ENCODE data around the gene CCDC107.
"Not testable (repeated sequence)": the region's sequence is repeated elsewhere in the genome, so short reads cannot be mapped to it uniquely, and the experiment has no call there.

DNA sequence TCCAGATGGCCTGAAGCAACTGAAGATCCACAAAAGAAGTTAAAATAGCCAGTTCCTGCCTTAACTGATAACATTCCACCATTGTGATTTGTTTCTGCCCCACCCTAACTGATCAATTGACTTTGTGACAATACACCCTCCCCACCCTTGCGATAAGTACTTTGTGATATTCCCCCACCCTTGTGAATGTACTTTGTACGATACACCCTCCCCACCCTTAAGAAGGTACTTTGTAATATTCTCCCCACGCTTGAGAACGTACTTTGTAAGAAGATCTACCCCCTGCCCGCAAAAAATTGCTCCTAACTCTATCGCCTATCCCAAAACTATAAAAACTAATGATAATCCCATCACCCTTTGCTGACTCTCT is 21.2 kb upstream of the CCDC107 start:
- TF ChIP-seq TP53 (CRISPR knock-in tag; conservative IDR thresholded peaks at IDR 0.05); MAF1 (CRISPR knock-in tag; IDR thresholded peaks at IDR 0.05; ENCODE audit: borderline replicate concordance); RXRA (CRISPR knock-in tag; IDR thresholded peaks at IDR 0.05); RAD21 (CRISPR knock-in tag; IDR thresholded peaks at IDR 0.05); EZH2 (conservative IDR thresholded peaks at IDR 0.05; ENCODE audit: low read depth, low read length); ZFP36 (IDR thresholded peaks at IDR 0.05; ENCODE audit: borderline replicate concordance, low read depth, low read length, partially characterized antibody); KMT2B (CRISPR knock-in tag; IDR thresholded peaks at IDR 0.05): not testable (repeated sequence)
- TF ChIP-seq, protein P1, sequence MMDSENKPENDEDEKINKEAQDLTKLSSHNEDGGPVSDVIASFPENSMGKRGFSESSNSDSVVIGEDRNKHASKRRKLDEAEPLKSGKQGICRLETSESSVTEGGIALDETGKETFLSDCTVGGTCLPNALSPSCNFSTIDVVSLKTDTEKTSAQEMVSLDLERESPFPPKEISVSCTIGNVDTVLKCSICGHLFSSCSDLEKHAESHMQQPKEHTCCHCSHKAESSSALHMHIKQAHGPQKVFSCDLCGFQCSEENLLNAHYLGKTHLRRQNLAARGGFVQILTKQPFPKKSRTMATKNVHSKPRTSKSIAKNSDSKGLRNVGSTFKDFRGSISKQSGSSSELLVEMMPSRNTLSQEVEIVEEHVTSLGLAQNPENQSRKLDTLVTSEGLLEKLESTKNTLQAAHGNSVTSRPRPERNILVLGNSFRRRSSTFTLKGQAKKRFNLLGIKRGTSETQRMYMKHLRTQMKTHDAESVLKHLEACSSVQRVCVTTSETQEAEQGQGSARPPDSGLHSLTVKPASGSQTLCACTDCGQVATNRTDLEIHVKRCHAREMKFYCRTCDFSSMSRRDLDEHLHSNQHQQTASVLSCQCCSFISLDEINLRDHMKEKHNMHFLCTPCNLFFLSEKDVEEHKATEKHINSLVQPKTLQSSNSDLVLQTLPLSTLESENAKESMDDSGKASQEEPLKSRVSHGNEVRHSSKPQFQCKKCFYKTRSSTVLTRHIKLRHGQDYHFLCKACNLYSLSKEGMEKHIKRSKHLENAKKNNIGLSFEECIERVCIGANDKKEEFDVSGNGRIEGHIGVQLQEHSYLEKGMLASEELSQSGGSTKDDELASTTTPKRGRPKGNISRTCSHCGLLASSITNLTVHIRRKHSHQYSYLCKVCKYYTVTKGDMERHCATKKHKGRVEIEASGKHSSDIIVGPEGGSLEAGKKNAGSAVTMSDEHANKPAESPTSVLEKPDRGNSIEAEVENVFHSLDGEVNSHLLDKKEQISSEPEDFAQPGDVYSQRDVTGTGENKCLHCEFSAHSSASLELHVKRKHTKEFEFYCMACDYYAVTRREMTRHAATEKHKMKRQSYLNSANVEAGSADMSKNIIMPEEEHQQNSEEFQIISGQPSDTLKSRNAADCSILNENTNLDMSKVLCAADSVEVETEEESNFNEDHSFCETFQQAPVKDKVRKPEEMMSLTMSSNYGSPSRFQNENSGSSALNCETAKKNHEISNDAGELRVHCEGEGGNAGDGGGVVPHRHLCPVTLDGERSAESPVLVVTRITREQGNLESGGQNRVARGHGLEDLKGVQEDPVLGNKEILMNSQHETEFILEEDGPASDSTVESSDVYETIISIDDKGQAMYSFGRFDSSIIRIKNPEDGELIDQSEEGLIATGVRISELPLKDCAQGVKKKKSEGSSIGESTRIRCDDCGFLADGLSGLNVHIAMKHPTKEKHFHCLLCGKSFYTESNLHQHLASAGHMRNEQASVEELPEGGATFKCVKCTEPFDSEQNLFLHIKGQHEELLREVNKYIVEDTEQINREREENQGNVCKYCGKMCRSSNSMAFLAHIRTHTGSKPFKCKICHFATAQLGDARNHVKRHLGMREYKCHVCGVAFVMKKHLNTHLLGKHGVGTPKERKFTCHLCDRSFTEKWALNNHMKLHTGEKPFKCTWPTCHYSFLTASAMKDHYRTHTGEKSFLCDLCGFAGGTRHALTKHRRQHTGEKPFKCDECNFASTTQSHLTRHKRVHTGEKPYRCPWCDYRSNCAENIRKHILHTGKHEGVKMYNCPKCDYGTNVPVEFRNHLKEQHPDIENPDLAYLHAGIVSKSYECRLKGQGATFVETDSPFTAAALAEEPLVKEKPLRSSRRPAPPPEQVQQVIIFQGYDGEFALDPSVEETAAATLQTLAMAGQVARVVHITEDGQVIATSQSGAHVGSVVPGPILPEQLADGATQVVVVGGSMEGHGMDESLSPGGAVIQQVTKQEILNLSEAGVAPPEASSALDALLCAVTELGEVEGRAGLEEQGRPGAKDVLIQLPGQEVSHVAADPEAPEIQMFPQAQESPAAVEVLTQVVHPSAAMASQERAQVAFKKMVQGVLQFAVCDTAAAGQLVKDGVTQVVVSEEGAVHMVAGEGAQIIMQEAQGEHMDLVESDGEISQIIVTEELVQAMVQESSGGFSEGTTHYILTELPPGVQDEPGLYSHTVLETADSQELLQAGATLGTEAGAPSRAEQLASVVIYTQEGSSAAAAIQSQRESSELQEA (CRISPR knock-in tag; IDR thresholded peaks at IDR 0.05; ENCODE audit: not compliant biosample characterization) = not testable (repeated sequence)
